Esophagus (tissue), 2 donors: ENCODE measurements around the gene SSTR1. TPM values are rescaled to one million over a fixed set of nuclear protein-coding genes. Genes with fewer than 3 reads are reported as not detected.

Experiments used
- H3K27ac ChIP-seq, 2 donors: one replicate each; pipeline ENCODE4 v1.5.1; 2013; ENCODE audit warnings: low read depth in 2 of 2, mild to moderate bottlenecking in 2 of 2, inconsistent platforms in 1 of 2, low read length in 1 of 2, moderate library complexity in 1 of 2
- H3K27me3 ChIP-seq, 2 donors: one replicate each; pipeline ENCODE4 v1.6.1; 2013; ENCODE audit warnings: low read length in 2 of 2, control low read depth in 1 of 2, mild to moderate bottlenecking in 1 of 2; ENCODE audit not compliant: insufficient read depth in 2 of 2, control insufficient read depth in 1 of 2
- H3K36me3 ChIP-seq, 2 donors: one replicate each; pipeline ENCODE4 v1.6.1; 2013; ENCODE audit warnings: low read length in 1 of 2; ENCODE audit not compliant: control insufficient read depth in 2 of 2, insufficient read depth in 2 of 2
- H3K4me1 ChIP-seq, 2 donors: one replicate each; pipeline ENCODE4 v1.6.1; 2013; ENCODE audit warnings: low read length in 1 of 2; ENCODE audit not compliant: control insufficient read depth in 2 of 2, insufficient read depth in 2 of 2
- H3K4me3 ChIP-seq, 2 donors: one replicate each; pipeline ENCODE4 v1.5.1; 2013; ENCODE audit warnings: low read length in 2 of 2, mild to moderate bottlenecking in 2 of 2, low read depth in 1 of 2, moderate library complexity in 1 of 2
- H3K9me3 ChIP-seq, 2 donors: one replicate each; pipeline ENCODE4 v1.6.1; 2013; ENCODE audit warnings: mild to moderate bottlenecking in 2 of 2, low read depth in 1 of 2, low read length in 1 of 2, moderate library complexity in 1 of 2; ENCODE audit not compliant: control insufficient read depth in 2 of 2, insufficient read depth in 1 of 2
- WGBS, 2 donors: extraction: QIAGEN DNeasy Blood & Tissue Kit; methylation state at CpG; one replicate each; pipeline ENCODE4 v1.1.7; 2013; 5-methylcytosine and 5-hydroxymethylcytosine counted together
- polyA plus RNA-seq, 2 donors: library from polyadenylated mRNA; stranded (reverse); fragments of 200-250 nt; gene quantifications; one replicate each; pipeline ENCODE4 v1.2.3, GENCODE V29; 2013
- donor health status: healthy with polysubstance abuse.
- donor health status: Bipolar disorder and iron deficiency.

SSTR1 gene
- polyA plus RNA-seq, 2 donors, result 0.06 to 0.12 TPM

- Histone ChIP-seq H3K36me3 (no peaks in the 10 kb centered on the region), H3K27ac (no peak overlapping the region), H3K9me3 (no peaks in the 10 kb centered on the region), H3K27me3 (no peaks in the 10 kb centered on the region), H3K4me3 (no peak overlapping the region), H3K4me1 (no peaks in the 10 kb centered on the region)
- 75 to 79% methylated on average over 2 of the region's 2 CpGs for WGBS, 2 donors
These were observed 18.2 kb downstream of the SSTR1 start for GRCh38 chr14:38225946-38226345.

GRCh38 chr14:38226366-38226765 is 18.7 kb downstream of the SSTR1 start:
- H3K4me3 ChIP-seq, result no peak overlapping the region
- WGBS, 2 donors, result 66 to 71% methylated on average over 3 of the region's 3 CpGs
- no peaks in the 10 kb centered on the region for H3K27me3 ChIP-seq
- H3K9me3 ChIP-seq, result no peaks in the 10 kb centered on the region
- H3K36me3 ChIP-seq, result no peaks in the 10 kb centered on the region
- H3K4me1 ChIP-seq, result no peaks in the 10 kb centered on the region
- no peak overlapping the region for H3K27ac ChIP-seq

- whole genome bisulfite sequencing, 2 donors, result 34 to 38% methylated on average over 5 of the region's 5 CpGs
- no peaks in the 10 kb centered on the region for H3K27me3 ChIP-seq
These were observed 25.5 kb downstream of the SSTR1 start for GRCh38 chr14:38233218-38233617.

GRCh38 chr14:38238332-38238731 is 30.6 kb downstream of the SSTR1 start:
- 83 to 95% methylated on average over 1 of the region's 1 CpG for WGBS, 2 donors
- Histone ChIP-seq H3K27me3 (no peaks in the 10 kb centered on the region), H3K4me1 (no peaks in the 10 kb centered on the region), H3K4me3 (no peak overlapping the region), H3K27ac (no peak overlapping the region), H3K9me3 (no peaks in the 10 kb centered on the region), H3K36me3 (no peaks in the 10 kb centered on the region)

More at GRCh38 chr14:38233218-38233617, 25.5 kb downstream of the SSTR1 start:
- no peak overlapping the region for H3K4me3 ChIP-seq
- H3K4me1 ChIP-seq, result no peaks in the 10 kb centered on the region
- no peaks in the 10 kb centered on the region for H3K9me3 ChIP-seq
- H3K27ac ChIP-seq, result no peak overlapping the region
- no peaks in the 10 kb centered on the region for H3K36me3 ChIP-seq

GRCh38 chr14:38238878-38239277 is 31.2 kb downstream of the SSTR1 start:
- Histone ChIP-seq H3K27ac (no peak overlapping the region), H3K27me3 (no peaks in the 10 kb centered on the region), H3K4me1 (no peaks in the 10 kb centered on the region), H3K36me3 (no peaks in the 10 kb centered on the region), H3K4me3 (no peak overlapping the region), H3K9me3 (no peaks in the 10 kb centered on the region)

GRCh38 chr14:38243696-38244240 is 36.1 kb downstream of the SSTR1 start:
- no peaks in the 10 kb centered on the region for H3K4me1 ChIP-seq
- WGBS, 2 donors, result 75 to 76% methylated on average over 1 of the region's 1 CpG
- H3K4me3 ChIP-seq, result no peak overlapping the region
- no peaks in the 10 kb centered on the region for H3K36me3 ChIP-seq
- no peaks in the 10 kb centered on the region for H3K9me3 ChIP-seq
- no peak overlapping the region for H3K27ac ChIP-seq
- no peaks in the 10 kb centered on the region for H3K27me3 ChIP-seq

- Histone ChIP-seq H3K36me3 (no peaks in the 10 kb centered on the region), H3K27ac (no peak overlapping the region), H3K27me3 (no peaks in the 10 kb centered on the region), H3K9me3 (no peaks in the 10 kb centered on the region), H3K4me3 (no peak overlapping the region), H3K4me1 (no peaks in the 10 kb centered on the region)
- 97 to 98% methylated on average over 3 of the region's 3 CpGs for WGBS, 2 donors
These were observed 40.8 kb downstream of the SSTR1 start for GRCh38 chr14:38248321-38249028.

GRCh38 chr14:38250331-38250730 is 42.6 kb downstream of the SSTR1 start:
- Histone ChIP-seq H3K9me3 (peaks cover 2 to 3% of the 10 kb centered on the region in 2 donors), H3K27ac (no peak overlapping the region), H3K4me1 (peaks cover 0 to 4% of the 10 kb centered on the region in 2 donors), H3K4me3 (no peak overlapping the region), H3K27me3 (peaks cover 0 to 4% of the 10 kb centered on the region in 2 donors), H3K36me3 (no peaks in the 10 kb centered on the region)

- H3K9me3 ChIP-seq, result peaks cover 2 to 3% of the 10 kb centered on the region in 2 donors
- 60 to 80% methylated on average over 4 of the region's 4 CpGs for WGBS, 2 donors
- H3K4me3 ChIP-seq, result no peak overlapping the region
- peaks cover 2 to 10% of the 10 kb centered on the region in 2 donors for H3K4me1 ChIP-seq
- H3K36me3 ChIP-seq, result no peaks in the 10 kb centered on the region
- peaks cover 0 to 4% of the 10 kb centered on the region in 2 donors for H3K27me3 ChIP-seq
- H3K27ac ChIP-seq, result no peak overlapping the region
These were observed 44.5 kb downstream of the SSTR1 start for GRCh38 chr14:38252066-38252710.
